Psoas muscle (tissue), 8 donors: ENCODE results near the gene C1orf167. TPM values are rescaled to one million over a fixed set of nuclear protein-coding genes. Genes with fewer than 3 reads are reported as not detected.

Source experiments
- ATAC-seq, 4 donors: fragments of 200-7000 bp; cut with Tn5 transposase; one replicate each; pipeline ENCODE4 v1.9.1; 2020; ENCODE audit warnings: moderate library complexity in 3 of 4, mild to moderate bottlenecking in 2 of 4
- DNase-seq, 2 donors: peaks; one replicate each; pipeline ENCODE4 v3.0.0-alpha.2; 2020
- H3K27ac ChIP-seq: fragments of 200-600 bp; one replicate; pipeline ENCODE4 v1.8.0; 2022
- H3K27me3 ChIP-seq, 3 donors: fragments of 200-600 bp in 1 of 3; one replicate each; pipeline versions ENCODE4 v1.6.1 to v1.8.0; 2013 to 2022; ENCODE audit warnings: low read length in 2 of 3, mild to moderate bottlenecking in 2 of 3, moderate library complexity in 1 of 3; ENCODE audit not compliant: insufficient read depth in 3 of 3
- H3K36me3 ChIP-seq, 2 donors: fragments of 200-600 bp in 1 of 2; one replicate each; pipeline versions ENCODE4 v1.6.1 to v1.8.0; 2013 to 2022; ENCODE audit warnings: low read depth in 1 of 2, mild to moderate bottlenecking in 1 of 2, moderate library complexity in 1 of 2; ENCODE audit not compliant: insufficient read depth in 1 of 2
- H3K4me1 ChIP-seq: fragments of 200-600 bp; one replicate; pipeline ENCODE4 v1.8.0; 2022
- H3K4me3 ChIP-seq: fragments of 200-600 bp; one replicate; pipeline ENCODE4 v1.8.0; 2022; ENCODE audit warnings: mild to moderate bottlenecking
- H3K9me3 ChIP-seq: fragments of 200-600 bp; one replicate; pipeline ENCODE4 v1.8.0; 2022
- WGBS, 3 donors: extraction: QIAGEN DNeasy Blood & Tissue Kit; methylation state at CpG; one replicate each; pipeline versions ENCODE4 v1.1.6 to v1.1.7; 2013; 5-methylcytosine and 5-hydroxymethylcytosine counted together
- intact Hi-C, 2 donors: fragments of 100-400 bp; cut with DNase I; formaldehyde crosslinking; loops; one replicate each; pipeline versions ENCODE4 v1.11.0 to v1.14.2; 2022
- polyA plus RNA-seq, 3 donors: library from polyadenylated mRNA; stranded (reverse); fragments of 200-250 nt; gene quantifications; one replicate each; pipeline ENCODE4 v1.2.3, GENCODE V29; 2013
- total RNA-seq, 4 donors: library from RNA; stranded (reverse); fragmentation: NEBNext Ultra II Directional in 2 of 4; extraction: Animal tissue kit (Norgen Biotek cat#: 25700) in 2 of 4; gene quantifications; one replicate each; pipeline versions ENCODE4 v1.2.1 to v1.2.4, GENCODE V29; 2021 to 2023
- TF ChIP-seq, protein P1 (sequence below): fragments of 200-600 bp; IDR thresholded peaks from one replicate; pipeline ENCODE4 v1.8.0; 2022; ENCODE audit warnings: antibody characterized with exemption
- donor health status: healthy with polysubstance abuse.
- donor health status: DM: no; HTN: no; CAD: no; lungs with moderate emphysema.
- donor health status: Bipolar disorder and iron deficiency.
- donor health status: healthy.
- donor health status: DM: yes; HTN: yes; CAD: no.
- donor health status: DM: no; HTN: no; CAD: no.
- donor health status: DM: no; HTN: no; CAD: no.
- donor health status: DM: yes; HTN: yes; CAD: no.

C1orf167 gene
- total and polyA plus RNA-seq, 7 donors: 1.8 to 5.3 (median 2.5) TPM

GRCh38 chr1:11790101-11790879, 28.3 kb downstream of the C1orf167 start:
- Histone ChIP-seq H3K9me3 (no peaks in the 10 kb centered on the region), H3K27ac (peak overlapping the region; percentile 98), H3K4me3 (peak overlapping the region; percentile 41), H3K36me3 (peaks cover 0 to 44% of the 10 kb centered on the region in 2 donors), H3K27me3 (no peaks in the 10 kb centered on the region), H3K4me1 (peaks cover 73% of the 10 kb centered on the region)
- TF ChIP-seq, protein P1, sequence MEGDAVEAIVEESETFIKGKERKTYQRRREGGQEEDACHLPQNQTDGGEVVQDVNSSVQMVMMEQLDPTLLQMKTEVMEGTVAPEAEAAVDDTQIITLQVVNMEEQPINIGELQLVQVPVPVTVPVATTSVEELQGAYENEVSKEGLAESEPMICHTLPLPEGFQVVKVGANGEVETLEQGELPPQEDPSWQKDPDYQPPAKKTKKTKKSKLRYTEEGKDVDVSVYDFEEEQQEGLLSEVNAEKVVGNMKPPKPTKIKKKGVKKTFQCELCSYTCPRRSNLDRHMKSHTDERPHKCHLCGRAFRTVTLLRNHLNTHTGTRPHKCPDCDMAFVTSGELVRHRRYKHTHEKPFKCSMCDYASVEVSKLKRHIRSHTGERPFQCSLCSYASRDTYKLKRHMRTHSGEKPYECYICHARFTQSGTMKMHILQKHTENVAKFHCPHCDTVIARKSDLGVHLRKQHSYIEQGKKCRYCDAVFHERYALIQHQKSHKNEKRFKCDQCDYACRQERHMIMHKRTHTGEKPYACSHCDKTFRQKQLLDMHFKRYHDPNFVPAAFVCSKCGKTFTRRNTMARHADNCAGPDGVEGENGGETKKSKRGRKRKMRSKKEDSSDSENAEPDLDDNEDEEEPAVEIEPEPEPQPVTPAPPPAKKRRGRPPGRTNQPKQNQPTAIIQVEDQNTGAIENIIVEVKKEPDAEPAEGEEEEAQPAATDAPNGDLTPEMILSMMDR: no peak
- intact Hi-C loops: no loop called here
- 49 to 57% (median 49%) methylated on average over 20 of the region's 20 CpGs for WGBS, 3 donors
- ATAC-seq: peak in 1 of 4 donors; percentile 1
- DNase-seq: no peak

DNA sequence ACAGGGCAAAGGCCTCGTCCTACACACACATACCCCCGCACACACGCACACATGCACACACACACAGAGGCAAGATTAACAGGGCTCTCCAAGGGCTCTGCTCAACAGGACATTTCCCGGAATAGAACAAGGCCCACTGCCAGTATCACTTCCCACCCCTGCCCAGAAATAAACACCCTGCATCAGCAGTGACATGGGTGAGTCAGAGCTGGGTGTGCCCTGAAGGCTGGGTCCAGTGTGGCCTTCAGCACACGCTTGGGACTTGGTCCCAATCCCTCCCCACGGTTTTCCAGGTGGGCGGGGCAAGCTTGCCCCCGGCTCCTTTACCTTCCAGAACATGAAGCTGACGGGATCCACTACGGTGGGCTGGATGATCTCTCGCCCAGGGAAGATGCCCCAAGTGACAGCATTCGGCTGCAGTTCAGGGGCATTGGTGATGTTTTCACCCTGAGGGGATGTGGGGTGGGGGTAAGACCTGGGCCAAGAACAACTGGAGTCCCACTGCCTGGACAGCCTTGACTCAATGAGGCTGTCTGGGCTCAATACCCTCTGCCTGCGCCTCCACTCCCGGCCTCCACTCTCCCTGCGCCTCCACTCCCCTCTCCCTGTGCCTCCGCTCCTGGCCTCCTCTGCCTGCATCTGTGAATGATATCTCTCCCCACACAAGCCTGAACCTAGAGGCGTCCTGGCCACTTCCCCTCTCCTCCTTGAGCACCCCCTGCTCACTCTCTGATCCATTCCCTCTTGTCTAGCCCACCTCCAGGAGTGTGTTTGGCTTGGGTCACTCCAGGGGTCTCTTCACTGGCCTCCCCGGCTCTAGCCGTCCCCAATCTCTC, 29.1 kb downstream of the C1orf167 start:
- WGBS, 3 donors: 38 to 43% (median 39%) methylated on average over 17 to 19 of the region's 19 CpGs
- DNase-seq (peak; percentile 91 to 96), ATAC-seq (peak; percentile 88 to 94 (median 90))
- no peaks in the 10 kb centered on the region for H3K27me3 ChIP-seq
- TF ChIP-seq, protein P1: no peak
- H3K27ac ChIP-seq: peak overlapping the region; percentile 98
- intact Hi-C loops: no loop called here
- H3K4me1 ChIP-seq: peaks cover 70% of the 10 kb centered on the region
- H3K9me3 ChIP-seq: no peaks in the 10 kb centered on the region
- H3K4me3 ChIP-seq: peak overlapping the region; percentile 41
- H3K36me3 ChIP-seq: peaks cover 5 to 52% of the 10 kb centered on the region in 2 donors

DNA sequence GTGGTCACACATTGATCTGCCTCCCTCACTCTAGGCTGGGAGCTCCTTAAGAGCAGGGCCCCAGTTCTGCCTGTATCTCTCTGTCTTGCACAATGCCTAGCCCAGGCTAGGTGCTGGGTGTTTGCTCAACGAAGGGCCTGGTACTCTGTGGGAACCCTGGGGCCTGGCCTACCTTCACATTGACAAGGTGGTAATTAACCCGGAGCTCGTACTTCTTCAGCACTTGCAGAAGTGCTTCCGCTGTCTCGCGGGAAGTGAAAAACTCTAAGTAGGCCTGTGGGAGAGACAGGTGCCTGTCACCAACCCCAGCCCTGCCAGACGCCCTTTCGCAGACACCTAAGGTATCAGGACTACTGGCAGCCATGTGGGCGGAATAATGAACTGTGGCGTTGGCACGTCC, 30.1 kb downstream of the C1orf167 start:
- peaks cover 68% of the 10 kb centered on the region for H3K4me1 ChIP-seq
- peak overlapping the region; percentile 98 for H3K27ac ChIP-seq
- 74 to 88% (median 82%) methylated on average over 11 of the region's 11 CpGs for WGBS, 3 donors
- intact Hi-C loops: no loop called here
- H3K27me3 ChIP-seq: no peaks in the 10 kb centered on the region
- DNase-seq: no peak
- H3K4me3 ChIP-seq: no peak overlapping the region
- H3K9me3 ChIP-seq: no peaks in the 10 kb centered on the region
- TF ChIP-seq, protein P1: no peak
- no peak for ATAC-seq
- peaks cover 5 to 63% of the 10 kb centered on the region in 2 donors for H3K36me3 ChIP-seq

GRCh38 chr1:11793819-11794218, 31.8 kb downstream of the C1orf167 start:
- H3K27ac ChIP-seq: peak overlapping the region; percentile 53
- ATAC-seq: no peak
- TF ChIP-seq, protein P1: no peak
- peaks cover 5 to 80% of the 10 kb centered on the region in 2 donors for H3K36me3 ChIP-seq
- no peak overlapping the region for H3K4me3 ChIP-seq
- no peaks in the 10 kb centered on the region for H3K27me3 ChIP-seq
- no peaks in the 10 kb centered on the region for H3K9me3 ChIP-seq
- peaks cover 51% of the 10 kb centered on the region for H3K4me1 ChIP-seq
- DNase-seq: no peak
- intact Hi-C loops: no loop called here
- 93 to 96% (median 94%) methylated on average over 15 of the region's 15 CpGs for WGBS, 3 donors
